WTC11 (cell line): ENCODE measurements around the gene IRF2BPL. TPM values are rescaled to one million over a fixed set of nuclear protein-coding genes. Genes with fewer than 3 reads are reported as not detected.

Source experiments
- ATAC-seq: fragments of 200-7000 bp; cut with Tn5 transposase; 2 replicates; pipeline ENCODE4 v1.10.0; 2021; ENCODE audit warnings: mild to moderate bottlenecking, moderate library complexity
- CTCF ChIA-PET: fragments of 300-600 bp; sonication (Branson Sonifier 250); formaldehyde crosslinking; loops from one replicate; lab custom pipeline; 2021; ENCODE audit warnings: antibody characterized with exemption; lab: Charles Lee
- POLR2A ChIA-PET: fragments of 350-600 bp; sonication (Branson Sonifier 250); formaldehyde crosslinking; loops from one replicate; lab custom pipeline; 2021; ENCODE audit warnings: antibody characterized with exemption; lab: Charles Lee
- DNase-seq: peaks from one replicate; pipeline ENCODE4 v3.0.0; 2021; ENCODE audit warnings: low spot score
- H3K27ac Mint-ChIP-seq: 2 replicates; pipeline ENCODE4 v1.8.0; 2021; ENCODE audit warnings: mixed read lengths
- H3K27me3 Mint-ChIP-seq: 2 replicates; pipeline ENCODE4 v1.8.0; 2021; ENCODE audit warnings: low read depth, mild to moderate bottlenecking, moderate library complexity, mixed read lengths
- H3K36me3 Mint-ChIP-seq: 2 replicates; pipeline ENCODE4 v1.8.0; 2021; ENCODE audit warnings: mixed read lengths
- H3K4me1 Mint-ChIP-seq: 2 replicates; pipeline ENCODE4 v1.8.0; 2022; ENCODE audit warnings: mixed read lengths
- H3K4me3 Mint-ChIP-seq: 2 replicates; pipeline ENCODE4 v1.8.0; 2021; ENCODE audit warnings: mild to moderate bottlenecking, moderate library complexity, mixed read lengths
- H3K9me3 Mint-ChIP-seq: 2 replicates; pipeline ENCODE4 v1.8.0; 2021; ENCODE audit warnings: mixed read lengths
- ATF1 ChIP-seq: sonication (generic); formaldehyde crosslinking; IDR thresholded peaks from 2 replicates; pipeline ENCODE4 v1.8.1; 2023; ENCODE audit warnings: mild to moderate bottlenecking, moderate library complexity, missing genetic modification reagents
- CREB1 ChIP-seq: sonication (generic); formaldehyde crosslinking; IDR thresholded peaks from 2 replicates; pipeline ENCODE4 v1.8.0; 2023; ENCODE audit warnings: mild to moderate bottlenecking, missing genetic modification reagents
- ELF4 ChIP-seq: sonication (generic); formaldehyde crosslinking; IDR thresholded peaks from 2 replicates; pipeline ENCODE4 v1.8.1; 2022; ENCODE audit warnings: low read depth, mild to moderate bottlenecking, moderate library complexity, missing genetic modification reagents
- FOXK1 ChIP-seq: sonication (generic); formaldehyde crosslinking; IDR thresholded peaks from 2 replicates; pipeline ENCODE4 v1.8.0; 2022; ENCODE audit warnings: mild to moderate bottlenecking, moderate library complexity, missing genetic modification reagents
- FOXP1 ChIP-seq: sonication (generic); formaldehyde crosslinking; IDR thresholded peaks from 2 replicates; pipeline ENCODE4 v1.8.0; 2022; ENCODE audit warnings: missing genetic modification reagents, mild to moderate bottlenecking, moderate library complexity, borderline replicate concordance
- GRHL2 ChIP-seq: fragments of 250-450 bp; sonication (Bioruptor Pico); IDR thresholded peaks from 2 replicates; pipeline ENCODE4 v1.8.0; 2022; ENCODE audit warnings: mild to moderate bottlenecking, moderate library complexity; ENCODE audit not compliant: insufficient replicate concordance, severe bottlenecking
- GTF2I ChIP-seq: fragments of 250-450 bp; sonication (Bioruptor Pico); conservative IDR thresholded peaks from 2 replicates; pipeline ENCODE4 v1.4.0; 2021; ENCODE audit warnings: mild to moderate bottlenecking
- KAT7 ChIP-seq: sonication (generic); formaldehyde crosslinking; IDR thresholded peaks from 2 replicates; pipeline ENCODE4 v1.8.1; 2023; ENCODE audit warnings: missing genetic modification reagents, mild to moderate bottlenecking, borderline replicate concordance
- MXD4 ChIP-seq: fragments of 250-450 bp; sonication (Bioruptor Pico); IDR thresholded peaks from 2 replicates; pipeline ENCODE4 v1.8.0; 2021; ENCODE audit warnings: mild to moderate bottlenecking, moderate library complexity, borderline replicate concordance
- NR2C2 ChIP-seq: sonication (generic); formaldehyde crosslinking; IDR thresholded peaks from 2 replicates; pipeline ENCODE4 v1.8.0; 2022; ENCODE audit warnings: mild to moderate bottlenecking, missing genetic modification reagents
- NR3C1 ChIP-seq: sonication (generic); formaldehyde crosslinking; conservative IDR thresholded peaks from 2 replicates; pipeline ENCODE4 v1.8.1; 2023; ENCODE audit warnings: low read depth, mild to moderate bottlenecking, missing genetic modification reagents
- SMAD3 ChIP-seq: sonication (generic); formaldehyde crosslinking; IDR thresholded peaks from 2 replicates; pipeline ENCODE4 v1.8.0; 2022; ENCODE audit warnings: missing genetic modification reagents, mild to moderate bottlenecking, borderline replicate concordance
- ZBTB21 ChIP-seq: sonication (generic); formaldehyde crosslinking; IDR thresholded peaks from 2 replicates; pipeline ENCODE4 v1.8.1; 2023; ENCODE audit warnings: mild to moderate bottlenecking, missing genetic modification reagents, borderline replicate concordance
- ZNF671 ChIP-seq: fragments of 250-450 bp; sonication (Bioruptor Pico); IDR thresholded peaks from 2 replicates; pipeline ENCODE4 v1.8.0; 2021; ENCODE audit warnings: mild to moderate bottlenecking
- total RNA-seq: library from RNA; stranded (reverse); gene quantifications from 3 replicates; pipeline ENCODE4 v1.2.3, GENCODE V29; 2021
- TF ChIP-seq, protein P1 (sequence below): fragments of 250-450 bp; sonication (Bioruptor Pico); IDR thresholded peaks from 2 replicates; pipeline ENCODE4 v1.9.0; 2021; ENCODE audit warnings: mild to moderate bottlenecking
- TF ChIP-seq, protein P2 (sequence below): sonication (generic); formaldehyde crosslinking; IDR thresholded peaks from 2 replicates; pipeline ENCODE4 v1.8.1; 2022; ENCODE audit warnings: low read depth, mild to moderate bottlenecking, moderate library complexity, missing genetic modification reagents, borderline replicate concordance
- TF ChIP-seq, protein P3 (sequence below): sonication (generic); formaldehyde crosslinking; IDR thresholded peaks from 2 replicates; pipeline ENCODE4 v1.8.1; 2022; ENCODE audit warnings: mild to moderate bottlenecking, moderate library complexity, missing genetic modification reagents
- TF ChIP-seq, protein P4 (sequence below): fragments of 250-450 bp; sonication (Bioruptor Pico); IDR thresholded peaks from 2 replicates; pipeline ENCODE4 v1.8.0; 2021; ENCODE audit warnings: mild to moderate bottlenecking
- TF ChIP-seq, protein P5 (sequence below): sonication (generic); formaldehyde crosslinking; IDR thresholded peaks from 2 replicates; pipeline ENCODE4 v1.8.1; 2023; ENCODE audit warnings: mild to moderate bottlenecking, missing genetic modification reagents
- TF ChIP-seq, protein P6 (sequence below): fragments of 200-600 bp; IDR thresholded peaks from 2 replicates; pipeline ENCODE4 v1.8.0; 2022; ENCODE audit warnings: antibody characterized with exemption
- TF ChIP-seq, protein P7 (sequence below): sonication (generic); formaldehyde crosslinking; IDR thresholded peaks from 2 replicates; pipeline ENCODE4 v1.8.1; 2023; ENCODE audit warnings: mild to moderate bottlenecking, missing genetic modification reagents, moderate library complexity
- TF ChIP-seq, protein P8 (sequence below): fragments of 250-450 bp; sonication (Bioruptor Pico); IDR thresholded peaks from 2 replicates; pipeline ENCODE4 v1.9.0; 2021; ENCODE audit warnings: moderate library complexity, mild to moderate bottlenecking, inconsistent platforms, borderline replicate concordance

Gene IRF2BPL
- total RNA-seq, 1 experiment from 2014 or later: 126 TPM

DNA sequence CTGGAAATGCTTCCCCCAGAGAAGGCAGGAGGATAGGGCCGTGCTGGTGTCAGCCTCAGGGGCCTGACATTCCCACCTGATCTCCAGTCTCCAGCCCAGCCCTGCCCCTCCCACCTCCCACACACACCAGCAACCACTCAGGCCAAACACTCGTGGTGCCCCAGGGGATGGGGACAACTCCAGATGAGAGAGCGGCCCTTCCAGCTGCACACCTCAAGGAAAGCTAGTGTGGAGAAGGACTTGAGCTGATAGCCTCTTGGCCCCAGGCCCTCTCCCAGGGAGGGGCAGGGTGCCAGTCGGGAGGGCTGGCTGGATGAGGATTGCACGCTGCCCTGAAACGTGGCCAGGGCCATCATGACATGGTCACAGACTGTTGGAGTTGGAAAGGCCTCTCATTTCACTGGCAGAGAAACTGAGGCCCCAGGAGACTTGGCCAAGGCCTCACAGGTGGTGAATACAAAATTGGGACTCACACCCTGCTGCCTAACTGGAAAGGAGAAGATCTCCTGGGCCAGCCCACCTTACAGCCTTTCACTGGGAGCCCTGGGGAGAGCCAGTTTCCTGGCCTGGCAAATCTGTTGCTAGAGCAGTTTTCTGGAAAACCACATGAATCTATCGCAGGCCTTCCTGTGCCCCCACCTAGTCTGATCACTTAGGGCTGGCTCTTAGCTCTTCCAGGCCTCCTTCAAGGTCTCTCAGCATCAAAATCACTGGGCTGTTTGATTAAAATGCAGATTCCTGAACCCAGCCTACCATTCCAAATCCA, 52.1 kb downstream of the IRF2BPL start:
- H3K36me3 Mint-ChIP-seq: no peaks in the 10 kb centered on the region
- DNase-seq (no peak), ATAC-seq (no peak)
- no peak overlapping the region for H3K27ac Mint-ChIP-seq
- TF ChIP-seq, protein P1, sequence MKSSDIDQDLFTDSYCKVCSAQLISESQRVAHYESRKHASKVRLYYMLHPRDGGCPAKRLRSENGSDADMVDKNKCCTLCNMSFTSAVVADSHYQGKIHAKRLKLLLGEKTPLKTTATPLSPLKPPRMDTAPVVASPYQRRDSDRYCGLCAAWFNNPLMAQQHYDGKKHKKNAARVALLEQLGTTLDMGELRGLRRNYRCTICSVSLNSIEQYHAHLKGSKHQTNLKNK (CRISPR knock-in tag): no peak
- TF ChIP-seq GTF2I (CRISPR knock-in tag) (no peak), SMAD3 (CRISPR knock-in tag) (no peak), ATF1 (CRISPR knock-in tag) (no peak), CREB1 (CRISPR knock-in tag) (no peak), FOXK1 (no peak)
- TF ChIP-seq, protein P2, sequence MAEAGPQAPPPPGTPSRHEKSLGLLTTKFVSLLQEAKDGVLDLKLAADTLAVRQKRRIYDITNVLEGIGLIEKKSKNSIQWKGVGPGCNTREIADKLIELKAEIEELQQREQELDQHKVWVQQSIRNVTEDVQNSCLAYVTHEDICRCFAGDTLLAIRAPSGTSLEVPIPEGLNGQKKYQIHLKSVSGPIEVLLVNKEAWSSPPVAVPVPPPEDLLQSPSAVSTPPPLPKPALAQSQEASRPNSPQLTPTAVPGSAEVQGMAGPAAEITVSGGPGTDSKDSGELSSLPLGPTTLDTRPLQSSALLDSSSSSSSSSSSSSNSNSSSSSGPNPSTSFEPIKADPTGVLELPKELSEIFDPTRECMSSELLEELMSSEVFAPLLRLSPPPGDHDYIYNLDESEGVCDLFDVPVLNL (CRISPR knock-in tag): no peak
- H3K9me3 Mint-ChIP-seq: peaks cover 5% of the 10 kb centered on the region
- H3K4me3 Mint-ChIP-seq: no peak overlapping the region
- H3K4me1 Mint-ChIP-seq: peaks cover 22% of the 10 kb centered on the region
- H3K27me3 Mint-ChIP-seq: no peaks in the 10 kb centered on the region
- ChIA-PET CTCF (interaction anchor here (1.5 to 1.9 kb wide), 3 partner anchors 8 to 18 kb away, joined by 3 to 9 read pairs (median 7); no protein-coding TSS in a partner anchor), POLR2A (no interaction called here)

DNA sequence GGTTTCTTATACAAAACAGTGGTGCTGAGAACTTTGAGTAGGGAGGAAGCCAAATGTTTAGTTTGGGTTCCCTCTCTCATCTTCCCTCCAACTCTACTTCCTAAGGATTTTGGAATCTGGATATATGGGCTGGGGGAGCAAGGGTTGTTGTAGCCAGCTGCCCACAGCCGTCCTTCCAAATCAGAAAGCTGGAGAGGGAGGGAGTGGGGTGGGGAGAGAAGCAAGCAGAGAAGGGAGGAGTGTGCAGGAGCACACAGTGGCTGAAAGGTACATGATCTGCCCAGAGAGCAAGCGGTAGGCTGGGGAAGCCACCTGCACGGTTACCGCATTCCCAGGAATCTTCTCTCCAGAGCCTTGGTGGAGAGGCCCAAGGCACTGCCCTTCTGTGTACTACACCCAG, 52.7 kb downstream of the IRF2BPL start:
- H3K27me3 Mint-ChIP-seq: no peaks in the 10 kb centered on the region
- no peak for TF ChIP-seq NR3C1
- TF ChIP-seq, protein P3, sequence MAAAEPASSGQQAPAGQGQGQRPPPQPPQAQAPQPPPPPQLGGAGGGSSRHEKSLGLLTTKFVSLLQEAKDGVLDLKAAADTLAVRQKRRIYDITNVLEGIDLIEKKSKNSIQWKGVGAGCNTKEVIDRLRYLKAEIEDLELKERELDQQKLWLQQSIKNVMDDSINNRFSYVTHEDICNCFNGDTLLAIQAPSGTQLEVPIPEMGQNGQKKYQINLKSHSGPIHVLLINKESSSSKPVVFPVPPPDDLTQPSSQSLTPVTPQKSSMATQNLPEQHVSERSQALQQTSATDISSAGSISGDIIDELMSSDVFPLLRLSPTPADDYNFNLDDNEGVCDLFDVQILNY (CRISPR knock-in tag): no peak
- no peak for TF ChIP-seq GRHL2 (CRISPR knock-in tag)
- TF ChIP-seq, protein P4, sequence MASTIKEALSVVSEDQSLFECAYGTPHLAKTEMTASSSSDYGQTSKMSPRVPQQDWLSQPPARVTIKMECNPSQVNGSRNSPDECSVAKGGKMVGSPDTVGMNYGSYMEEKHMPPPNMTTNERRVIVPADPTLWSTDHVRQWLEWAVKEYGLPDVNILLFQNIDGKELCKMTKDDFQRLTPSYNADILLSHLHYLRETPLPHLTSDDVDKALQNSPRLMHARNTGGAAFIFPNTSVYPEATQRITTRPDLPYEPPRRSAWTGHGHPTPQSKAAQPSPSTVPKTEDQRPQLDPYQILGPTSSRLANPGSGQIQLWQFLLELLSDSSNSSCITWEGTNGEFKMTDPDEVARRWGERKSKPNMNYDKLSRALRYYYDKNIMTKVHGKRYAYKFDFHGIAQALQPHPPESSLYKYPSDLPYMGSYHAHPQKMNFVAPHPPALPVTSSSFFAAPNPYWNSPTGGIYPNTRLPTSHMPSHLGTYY (CRISPR knock-in tag): no peak
- H3K4me3 Mint-ChIP-seq: no peak overlapping the region
- DNase-seq: no peak
- CTCF ChIA-PET: interaction anchor here (0.9 kb wide), 1 partner anchor 63 kb away, joined by 3 read pairs; no protein-coding TSS in a partner anchor
- POLR2A ChIA-PET: no interaction called here
- no peak for ATAC-seq
- no peaks in the 10 kb centered on the region for H3K36me3 Mint-ChIP-seq
- H3K27ac Mint-ChIP-seq: no peak overlapping the region
- H3K4me1 Mint-ChIP-seq: peaks cover 28% of the 10 kb centered on the region
- H3K9me3 Mint-ChIP-seq: no peaks in the 10 kb centered on the region

DNA sequence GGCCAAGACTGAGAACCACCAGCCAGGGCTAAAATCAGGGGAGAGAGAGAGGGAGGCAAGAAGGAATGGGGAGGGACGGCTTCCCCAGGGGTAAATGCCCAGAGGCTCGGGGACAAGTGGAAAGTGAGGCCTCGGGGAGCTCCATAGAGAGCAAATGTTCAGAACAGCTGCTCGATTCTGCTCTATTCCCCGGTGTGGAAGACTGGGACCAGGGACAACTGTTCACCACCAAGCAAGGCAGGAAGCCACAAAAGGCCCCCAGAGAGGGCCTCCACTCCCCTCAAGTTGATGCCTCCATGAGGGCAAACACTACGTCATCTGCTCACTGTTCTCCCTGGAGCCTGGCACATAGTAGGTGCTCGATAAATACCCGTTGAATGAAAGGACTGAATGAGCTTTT, 53.5 kb downstream of the IRF2BPL start:
- Mint-ChIP-seq H3K4me3 (no peak overlapping the region), H3K27me3 (no peaks in the 10 kb centered on the region), H3K27ac (no peak overlapping the region), H3K4me1 (peaks cover 30% of the 10 kb centered on the region), H3K9me3 (no peaks in the 10 kb centered on the region), H3K36me3 (no peaks in the 10 kb centered on the region)
- CTCF ChIA-PET: interaction anchor here (0.7 to 1.7 kb wide), 6 partner anchors 11 to 95 kb away, joined by 3 to 4 read pairs (median 3); no protein-coding TSS in a partner anchor
- POLR2A ChIA-PET: interaction anchor here (0.8 to 1.4 kb wide), 4 partner anchors 9 to 65 kb away, joined by 3 to 4 read pairs (median 4); no protein-coding TSS in a partner anchor
- ATAC-seq (no peak), DNase-seq (no peak)
- TF ChIP-seq ELF4 (CRISPR knock-in tag) (no peak), ZBTB21 (CRISPR knock-in tag) (no peak), KAT7 (CRISPR knock-in tag) (no peak), MXD4 (CRISPR knock-in tag) (no peak), ZNF671 (CRISPR knock-in tag) (no peak), NR2C2 (CRISPR knock-in tag) (no peak), CREB1 (CRISPR knock-in tag) (no peak), FOXP1 (no peak)
- TF ChIP-seq, protein P5, sequence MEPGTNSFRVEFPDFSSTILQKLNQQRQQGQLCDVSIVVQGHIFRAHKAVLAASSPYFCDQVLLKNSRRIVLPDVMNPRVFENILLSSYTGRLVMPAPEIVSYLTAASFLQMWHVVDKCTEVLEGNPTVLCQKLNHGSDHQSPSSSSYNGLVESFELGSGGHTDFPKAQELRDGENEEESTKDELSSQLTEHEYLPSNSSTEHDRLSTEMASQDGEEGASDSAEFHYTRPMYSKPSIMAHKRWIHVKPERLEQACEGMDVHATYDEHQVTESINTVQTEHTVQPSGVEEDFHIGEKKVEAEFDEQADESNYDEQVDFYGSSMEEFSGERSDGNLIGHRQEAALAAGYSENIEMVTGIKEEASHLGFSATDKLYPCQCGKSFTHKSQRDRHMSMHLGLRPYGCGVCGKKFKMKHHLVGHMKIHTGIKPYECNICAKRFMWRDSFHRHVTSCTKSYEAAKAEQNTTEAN (CRISPR knock-in tag): no peak
- TF ChIP-seq, protein P6, sequence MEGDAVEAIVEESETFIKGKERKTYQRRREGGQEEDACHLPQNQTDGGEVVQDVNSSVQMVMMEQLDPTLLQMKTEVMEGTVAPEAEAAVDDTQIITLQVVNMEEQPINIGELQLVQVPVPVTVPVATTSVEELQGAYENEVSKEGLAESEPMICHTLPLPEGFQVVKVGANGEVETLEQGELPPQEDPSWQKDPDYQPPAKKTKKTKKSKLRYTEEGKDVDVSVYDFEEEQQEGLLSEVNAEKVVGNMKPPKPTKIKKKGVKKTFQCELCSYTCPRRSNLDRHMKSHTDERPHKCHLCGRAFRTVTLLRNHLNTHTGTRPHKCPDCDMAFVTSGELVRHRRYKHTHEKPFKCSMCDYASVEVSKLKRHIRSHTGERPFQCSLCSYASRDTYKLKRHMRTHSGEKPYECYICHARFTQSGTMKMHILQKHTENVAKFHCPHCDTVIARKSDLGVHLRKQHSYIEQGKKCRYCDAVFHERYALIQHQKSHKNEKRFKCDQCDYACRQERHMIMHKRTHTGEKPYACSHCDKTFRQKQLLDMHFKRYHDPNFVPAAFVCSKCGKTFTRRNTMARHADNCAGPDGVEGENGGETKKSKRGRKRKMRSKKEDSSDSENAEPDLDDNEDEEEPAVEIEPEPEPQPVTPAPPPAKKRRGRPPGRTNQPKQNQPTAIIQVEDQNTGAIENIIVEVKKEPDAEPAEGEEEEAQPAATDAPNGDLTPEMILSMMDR: no peak
- TF ChIP-seq, protein P7, sequence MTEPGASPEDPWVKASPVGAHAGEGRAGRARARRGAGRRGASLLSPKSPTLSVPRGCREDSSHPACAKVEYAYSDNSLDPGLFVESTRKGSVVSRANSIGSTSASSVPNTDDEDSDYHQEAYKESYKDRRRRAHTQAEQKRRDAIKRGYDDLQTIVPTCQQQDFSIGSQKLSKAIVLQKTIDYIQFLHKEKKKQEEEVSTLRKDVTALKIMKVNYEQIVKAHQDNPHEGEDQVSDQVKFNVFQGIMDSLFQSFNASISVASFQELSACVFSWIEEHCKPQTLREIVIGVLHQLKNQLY (CRISPR knock-in tag): no peak
- TF ChIP-seq, protein P8, sequence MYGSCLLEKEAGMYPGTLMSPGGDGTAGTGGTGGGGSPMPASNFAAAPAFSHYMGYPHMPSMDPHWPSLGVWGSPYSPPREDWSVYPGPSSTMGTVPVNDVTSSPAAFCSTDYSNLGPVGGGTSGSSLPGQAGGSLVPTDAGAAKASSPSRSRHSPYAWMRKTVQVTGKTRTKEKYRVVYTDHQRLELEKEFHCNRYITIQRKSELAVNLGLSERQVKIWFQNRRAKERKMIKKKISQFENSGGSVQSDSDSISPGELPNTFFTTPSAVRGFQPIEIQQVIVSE (CRISPR knock-in tag): no peak
